Mesothelial cell of epicardium (in vitro differentiated cells): Measurements from ENCODE around the gene PTPRT. TPM values are rescaled to one million over a fixed set of nuclear protein-coding genes. Genes with fewer than 3 reads are reported as not detected.

Experiments
- DNase-seq, 2 experiments: peaks; one replicate each; pipeline ENCODE4 v3.0.0; 2021; ENCODE audit warnings: low spot score in 2 of 2; ENCODE audit not compliant: unreplicated experiment in 2 of 2
- H3K27ac Mint-ChIP-seq: 2 replicates; pipeline ENCODE4 v1.8.0; 2021; ENCODE audit warnings: mixed read lengths
- H3K27me3 Mint-ChIP-seq: 2 replicates; pipeline ENCODE4 v1.8.0; 2021; ENCODE audit warnings: low read depth, mixed read lengths
- H3K36me3 Mint-ChIP-seq: 2 replicates; pipeline ENCODE4 v1.8.0; 2021; ENCODE audit warnings: mixed read lengths
- H3K4me1 Mint-ChIP-seq: 2 replicates; pipeline ENCODE4 v1.8.0; 2021; ENCODE audit warnings: mixed read lengths
- H3K4me3 Mint-ChIP-seq: 2 replicates; pipeline ENCODE4 v1.8.0; 2021; ENCODE audit warnings: mild to moderate bottlenecking, moderate library complexity, mixed read lengths
- H3K9me3 Mint-ChIP-seq: 2 replicates; pipeline ENCODE4 v1.8.0; 2021; ENCODE audit warnings: mixed read lengths
- total RNA-seq: library from RNA; stranded (reverse); gene quantifications from 3 replicates; pipeline ENCODE4 v1.2.1, GENCODE V29; 2021
- TF ChIP-seq, protein P1 (sequence below): fragments of 200-600 bp; sonication (generic); IDR thresholded peaks from one replicate; pipeline ENCODE4 v1.5.0; 2021; ENCODE audit warnings: antibody characterized with exemption; ENCODE audit not compliant: unreplicated experiment

PTPRT gene
- total RNA-seq, 1 donor from 2014 or later, result 0.80 TPM

DNA sequence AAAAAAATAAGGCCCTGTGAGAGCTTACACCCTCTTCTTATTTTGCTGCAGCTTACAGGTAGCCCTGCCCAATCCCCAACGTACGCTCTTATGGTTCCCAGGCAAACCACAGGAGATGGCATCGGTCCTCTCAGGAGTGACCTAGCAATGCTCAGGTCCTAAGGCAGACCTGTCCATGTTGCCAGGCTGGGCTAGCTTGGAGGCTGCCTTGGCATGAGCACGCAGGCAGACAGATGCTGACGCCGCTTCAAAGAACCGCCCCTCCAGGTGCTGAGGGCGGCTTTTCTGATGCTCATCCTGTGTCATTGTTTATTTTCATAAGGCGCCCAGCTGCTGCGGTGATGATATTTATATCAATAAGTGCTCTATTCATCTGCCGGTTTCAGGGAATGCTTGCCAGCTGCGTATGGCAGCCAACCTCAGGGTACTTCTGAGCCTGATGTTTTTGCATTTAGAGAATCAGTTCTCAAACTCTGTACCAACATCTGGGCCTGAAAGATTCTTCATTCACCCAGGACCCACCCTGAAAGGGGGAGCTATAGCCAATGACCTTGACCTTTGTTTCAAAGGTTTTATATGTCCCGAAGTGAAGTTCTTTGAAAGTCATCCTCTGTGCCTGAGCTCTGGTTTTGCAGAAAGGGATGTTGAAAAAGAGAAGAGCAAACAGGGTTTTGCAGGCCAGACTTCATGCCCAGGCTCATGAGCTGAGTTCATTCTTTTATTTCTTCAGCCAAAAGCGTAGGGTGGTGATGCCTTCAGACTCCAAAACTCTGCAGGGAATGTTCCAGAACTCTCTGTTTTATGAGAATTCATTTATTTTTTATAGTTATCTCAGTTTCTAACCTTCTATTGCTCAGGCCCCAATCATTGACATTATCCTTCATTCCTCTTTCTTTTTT is 1095.9 kb downstream of the PTPRT start:
- Mint-ChIP-seq H3K9me3 (no peaks in the 10 kb centered on the region), H3K4me3 (no peak overlapping the region), H3K4me1 (no peaks in the 10 kb centered on the region), H3K36me3 (no peaks in the 10 kb centered on the region), H3K27me3 (peaks cover 28% of the 10 kb centered on the region), H3K27ac (no peak overlapping the region)
- no peak for DNase-seq
- TF ChIP-seq, protein P1, sequence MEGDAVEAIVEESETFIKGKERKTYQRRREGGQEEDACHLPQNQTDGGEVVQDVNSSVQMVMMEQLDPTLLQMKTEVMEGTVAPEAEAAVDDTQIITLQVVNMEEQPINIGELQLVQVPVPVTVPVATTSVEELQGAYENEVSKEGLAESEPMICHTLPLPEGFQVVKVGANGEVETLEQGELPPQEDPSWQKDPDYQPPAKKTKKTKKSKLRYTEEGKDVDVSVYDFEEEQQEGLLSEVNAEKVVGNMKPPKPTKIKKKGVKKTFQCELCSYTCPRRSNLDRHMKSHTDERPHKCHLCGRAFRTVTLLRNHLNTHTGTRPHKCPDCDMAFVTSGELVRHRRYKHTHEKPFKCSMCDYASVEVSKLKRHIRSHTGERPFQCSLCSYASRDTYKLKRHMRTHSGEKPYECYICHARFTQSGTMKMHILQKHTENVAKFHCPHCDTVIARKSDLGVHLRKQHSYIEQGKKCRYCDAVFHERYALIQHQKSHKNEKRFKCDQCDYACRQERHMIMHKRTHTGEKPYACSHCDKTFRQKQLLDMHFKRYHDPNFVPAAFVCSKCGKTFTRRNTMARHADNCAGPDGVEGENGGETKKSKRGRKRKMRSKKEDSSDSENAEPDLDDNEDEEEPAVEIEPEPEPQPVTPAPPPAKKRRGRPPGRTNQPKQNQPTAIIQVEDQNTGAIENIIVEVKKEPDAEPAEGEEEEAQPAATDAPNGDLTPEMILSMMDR, result no peak

DNA sequence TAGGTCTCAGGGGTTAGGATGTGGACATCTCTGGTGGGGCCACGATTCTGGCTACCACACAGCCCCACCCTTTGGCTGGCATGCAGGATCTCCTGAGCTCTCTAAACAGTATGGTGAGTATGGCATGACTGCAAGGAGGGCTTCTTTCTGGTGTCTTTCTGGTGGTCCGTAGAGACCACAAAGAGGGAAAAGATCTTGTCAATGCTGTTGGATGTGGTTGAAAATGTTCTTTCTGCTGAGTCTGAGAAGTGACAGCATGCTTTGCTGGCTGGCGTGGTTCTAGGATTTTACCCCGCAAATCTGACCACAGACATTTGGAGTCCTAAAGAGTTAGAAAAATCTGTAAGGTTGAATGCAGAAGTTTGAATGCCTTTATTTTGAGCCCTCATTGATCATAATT is 1096.7 kb downstream of the PTPRT start:
- no peak for DNase-seq
- peaks cover 28% of the 10 kb centered on the region for H3K27me3 Mint-ChIP-seq
- no peaks in the 10 kb centered on the region for H3K36me3 Mint-ChIP-seq
- H3K27ac Mint-ChIP-seq, result no peak overlapping the region
- TF ChIP-seq, protein P1, result no peak
- H3K9me3 Mint-ChIP-seq, result no peaks in the 10 kb centered on the region
- H3K4me3 Mint-ChIP-seq, result no peak overlapping the region
- H3K4me1 Mint-ChIP-seq, result no peaks in the 10 kb centered on the region

DNA sequence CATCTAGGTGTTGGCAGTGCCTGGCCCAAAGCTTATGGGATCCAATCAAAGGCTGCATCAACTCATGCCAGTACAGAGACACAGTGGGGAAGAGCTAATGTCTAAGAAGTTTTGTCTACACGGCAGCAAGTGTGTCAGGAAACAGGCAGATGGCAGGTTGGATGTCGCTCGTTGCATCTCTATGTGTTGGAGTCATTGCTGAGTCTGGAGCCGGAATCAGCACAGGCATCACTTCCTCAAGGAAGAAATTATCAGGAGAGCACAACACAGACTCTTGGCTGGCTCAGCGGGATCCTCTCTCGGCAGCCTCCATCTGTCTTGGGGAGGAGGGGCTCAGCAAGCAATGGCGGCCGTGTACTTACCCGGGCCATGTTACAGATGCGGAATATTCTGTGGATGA is 1104.3 kb downstream of the PTPRT start:
- no peak overlapping the region for H3K4me3 Mint-ChIP-seq
- H3K36me3 Mint-ChIP-seq, result no peaks in the 10 kb centered on the region
- TF ChIP-seq, protein P1, result no peak
- no peaks in the 10 kb centered on the region for H3K9me3 Mint-ChIP-seq
- H3K4me1 Mint-ChIP-seq, result peaks cover 14% of the 10 kb centered on the region
- H3K27me3 Mint-ChIP-seq, result peaks cover 2% of the 10 kb centered on the region
- no peak for DNase-seq
- no peak overlapping the region for H3K27ac Mint-ChIP-seq

DNA sequence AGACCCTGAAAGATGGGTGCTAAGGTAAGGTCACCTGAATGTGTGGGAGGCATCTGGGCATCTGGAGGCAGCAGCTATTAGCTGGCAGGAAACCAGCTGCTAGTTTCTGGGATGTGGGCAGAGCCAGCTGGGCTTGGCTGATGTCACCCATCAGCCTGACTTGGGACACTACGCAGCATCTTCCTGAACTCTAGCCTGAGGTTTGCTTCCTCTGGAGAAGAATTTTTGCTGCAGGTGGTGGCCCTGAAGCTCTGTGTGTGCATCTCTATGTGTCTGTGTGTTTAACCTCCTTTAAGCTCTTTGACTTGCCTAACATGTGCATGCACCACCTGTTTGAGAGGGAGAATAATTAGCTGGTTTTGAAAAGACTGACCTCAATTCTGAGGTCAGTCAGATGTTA is 1106.4 kb downstream of the PTPRT start:
- TF ChIP-seq, protein P1, result no peak
- no peak overlapping the region for H3K27ac Mint-ChIP-seq
- no peaks in the 10 kb centered on the region for H3K36me3 Mint-ChIP-seq
- H3K9me3 Mint-ChIP-seq, result no peaks in the 10 kb centered on the region
- H3K4me3 Mint-ChIP-seq, result no peak overlapping the region
- H3K27me3 Mint-ChIP-seq, result no peaks in the 10 kb centered on the region
- DNase-seq, result no peak
- peaks cover 14% of the 10 kb centered on the region for H3K4me1 Mint-ChIP-seq

DNA sequence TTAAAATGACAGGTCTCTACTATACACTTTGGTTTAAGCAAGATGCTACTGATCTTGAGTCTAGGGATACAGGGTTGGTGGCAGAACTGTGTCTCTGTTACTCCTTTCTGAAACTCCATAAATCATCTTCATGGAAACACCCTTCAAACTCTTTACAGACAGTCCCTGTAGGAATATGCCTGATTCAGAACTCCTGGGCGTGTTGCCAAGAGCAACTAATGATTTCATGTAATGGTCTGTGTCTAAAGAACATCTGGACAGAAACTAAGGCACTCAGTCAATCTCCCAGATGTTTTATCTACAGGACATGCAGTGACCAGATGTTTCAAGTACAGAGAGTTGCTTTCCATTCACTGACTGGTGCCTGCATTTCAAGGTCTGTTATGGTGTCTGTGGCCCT is 1107.1 kb downstream of the PTPRT start:
- no peaks in the 10 kb centered on the region for H3K36me3 Mint-ChIP-seq

More for the DNA sequence above, 1107.1 kb downstream of the PTPRT start:
- Mint-ChIP-seq H3K4me3 (no peak overlapping the region), H3K9me3 (no peaks in the 10 kb centered on the region), H3K4me1 (peaks cover 14% of the 10 kb centered on the region), H3K27ac (no peak overlapping the region), H3K27me3 (no peaks in the 10 kb centered on the region)
- TF ChIP-seq, protein P1, result no peak
- DNase-seq, result peak in 1 of 2 experiments; percentile 50
